Liver (tissue), 3 donors: ENCODE data around the gene KAZN.

ENCODE experiments used
- RAD21 ChIP-seq, 2 donors: IDR thresholded peaks; 2 replicates each; pipeline ENCODE4 v1.6.1; 2016; ENCODE audit warnings: antibody characterized with exemption in 2 of 2, mild to moderate bottlenecking in 2 of 2
- ZBTB33 ChIP-seq: IDR thresholded peaks from 2 replicates; pipeline ENCODE4 v1.6.1; 2016; ENCODE audit warnings: antibody characterized with exemption
- TF ChIP-seq, protein P1 (sequence below): fragments of 150-350 bp; IDR thresholded peaks from 2 replicates; pipeline ENCODE4 v1.5.1; 2017; ENCODE audit warnings: improper control_type of control experiment, low read depth, low read length; ENCODE audit not compliant: missing input control
- donor health status: healthy.
- donor health status: healthy.

- TF ChIP-seq ZBTB33 (no peak), RAD21 (IDR thresholded peaks at IDR 0.05) (no peak)
- TF ChIP-seq, protein P1, sequence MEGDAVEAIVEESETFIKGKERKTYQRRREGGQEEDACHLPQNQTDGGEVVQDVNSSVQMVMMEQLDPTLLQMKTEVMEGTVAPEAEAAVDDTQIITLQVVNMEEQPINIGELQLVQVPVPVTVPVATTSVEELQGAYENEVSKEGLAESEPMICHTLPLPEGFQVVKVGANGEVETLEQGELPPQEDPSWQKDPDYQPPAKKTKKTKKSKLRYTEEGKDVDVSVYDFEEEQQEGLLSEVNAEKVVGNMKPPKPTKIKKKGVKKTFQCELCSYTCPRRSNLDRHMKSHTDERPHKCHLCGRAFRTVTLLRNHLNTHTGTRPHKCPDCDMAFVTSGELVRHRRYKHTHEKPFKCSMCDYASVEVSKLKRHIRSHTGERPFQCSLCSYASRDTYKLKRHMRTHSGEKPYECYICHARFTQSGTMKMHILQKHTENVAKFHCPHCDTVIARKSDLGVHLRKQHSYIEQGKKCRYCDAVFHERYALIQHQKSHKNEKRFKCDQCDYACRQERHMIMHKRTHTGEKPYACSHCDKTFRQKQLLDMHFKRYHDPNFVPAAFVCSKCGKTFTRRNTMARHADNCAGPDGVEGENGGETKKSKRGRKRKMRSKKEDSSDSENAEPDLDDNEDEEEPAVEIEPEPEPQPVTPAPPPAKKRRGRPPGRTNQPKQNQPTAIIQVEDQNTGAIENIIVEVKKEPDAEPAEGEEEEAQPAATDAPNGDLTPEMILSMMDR, result no peak
Measured at GRCh38 chr1:14897547-14897946, 299.1 kb downstream of the KAZN start.
